Effector memory CD8-positive, alpha-beta T cell (primary cell): ENCODE results near the gene PKP2.
"Not testable (repeated sequence)": the region's sequence is repeated elsewhere in the genome, so short reads cannot be mapped to it uniquely, and the experiment has no call there.

Experiments
- ATAC-seq: fragments of 150-1000 bp; cut with Tn5 transposase; replicated peaks from 2 replicates; pipeline ENCODE4 v1.10.0; 2021; ENCODE audit warnings: mild to moderate bottlenecking, moderate library complexity
- DNase-seq, 3 experiments: peaks; one replicate each; pipeline ENCODE4 v3.0.0; 2021
- H3K27ac Mint-ChIP-seq, 2 donors: one replicate each; pipeline ENCODE4 v1.8.0; 2022; ENCODE audit warnings: mild to moderate bottlenecking in 2 of 2, mixed read lengths in 2 of 2, moderate library complexity in 2 of 2
- H3K27me3 Mint-ChIP-seq, 2 donors: one replicate each; pipeline ENCODE4 v1.8.0; 2022; ENCODE audit warnings: mixed read lengths in 2 of 2
- H3K36me3 Mint-ChIP-seq: one replicate; pipeline ENCODE4 v1.8.0; 2022; ENCODE audit warnings: mild to moderate bottlenecking, moderate library complexity, mixed read lengths; ENCODE audit not compliant: insufficient read depth
- H3K4me1 Mint-ChIP-seq, 2 donors: one replicate each; pipeline ENCODE4 v1.8.0; 2022; ENCODE audit warnings: low read depth in 2 of 2, mixed read lengths in 2 of 2
- H3K4me3 Mint-ChIP-seq, 2 donors: one replicate each; pipeline ENCODE4 v1.8.0; 2022; ENCODE audit warnings: mild to moderate bottlenecking in 2 of 2, mixed read lengths in 2 of 2, moderate library complexity in 2 of 2
- H3K9me3 Mint-ChIP-seq, 2 donors: one replicate each; pipeline ENCODE4 v1.8.0; 2022; ENCODE audit warnings: mixed read lengths in 2 of 2

The PKP2 gene

GRCh38 chr12:32891526-32891925, 5.1 kb downstream of the PKP2 start:
- H3K27ac Mint-ChIP-seq, result no peak overlapping the region
- no peak overlapping the region for H3K4me3 Mint-ChIP-seq
- H3K27me3 Mint-ChIP-seq, result peaks cover 36 to 59% of the 10 kb centered on the region in 2 donors
- no peaks in the 10 kb centered on the region for H3K36me3 Mint-ChIP-seq
- DNase-seq, result no peak
- peaks cover 7 to 11% of the 10 kb centered on the region in 2 donors for H3K4me1 Mint-ChIP-seq
- ATAC-seq, result no peak
- H3K9me3 Mint-ChIP-seq, result no peaks in the 10 kb centered on the region

- ATAC-seq, result no peak
- DNase-seq, result no peak
- Mint-ChIP-seq H3K27ac (no peak overlapping the region), H3K27me3 (peaks cover 17 to 36% of the 10 kb centered on the region in 2 donors), H3K36me3 (no peaks in the 10 kb centered on the region), H3K4me1 (no peaks in the 10 kb centered on the region), H3K9me3 (no peaks in the 10 kb centered on the region), H3K4me3 (no peak overlapping the region)
These were observed 7.4 kb downstream of the PKP2 start for GRCh38 chr12:32889011-32889760.

GRCh38 chr12:32887058-32887457, 9.5 kb downstream of the PKP2 start:
- ATAC-seq, result no peak
- H3K36me3 Mint-ChIP-seq, result no peaks in the 10 kb centered on the region
- H3K9me3 Mint-ChIP-seq, result no peaks in the 10 kb centered on the region
- H3K27ac Mint-ChIP-seq, result no peak overlapping the region
- no peaks in the 10 kb centered on the region for H3K4me1 Mint-ChIP-seq
- no peak for DNase-seq
- H3K4me3 Mint-ChIP-seq, result no peak overlapping the region
- H3K27me3 Mint-ChIP-seq, result peaks cover 5 to 21% of the 10 kb centered on the region in 2 donors

- ATAC-seq (no peak), DNase-seq (no peak)
- Mint-ChIP-seq H3K9me3 (no peaks in the 10 kb centered on the region), H3K36me3 (no peaks in the 10 kb centered on the region), H3K27ac (no peak overlapping the region), H3K4me1 (no peaks in the 10 kb centered on the region), H3K27me3 (peaks cover 0 to 16% of the 10 kb centered on the region in 2 donors), H3K4me3 (no peak overlapping the region)
These were observed 10.7 kb downstream of the PKP2 start for GRCh38 chr12:32885831-32886230.

- Mint-ChIP-seq H3K4me3 (no peak overlapping the region), H3K9me3 (no peaks in the 10 kb centered on the region), H3K27ac (no peak overlapping the region), H3K36me3 (no peaks in the 10 kb centered on the region), H3K4me1 (no peaks in the 10 kb centered on the region), H3K27me3 (peaks cover 0 to 15% of the 10 kb centered on the region in 2 donors)
- ATAC-seq (no peak), DNase-seq (no peak)
These were observed 11.6 kb downstream of the PKP2 start for GRCh38 chr12:32884962-32885361.

GRCh38 chr12:32881702-32882101, 14.9 kb downstream of the PKP2 start:
- no peaks in the 10 kb centered on the region for H3K27me3 Mint-ChIP-seq
- H3K9me3 Mint-ChIP-seq, result no peaks in the 10 kb centered on the region
- H3K27ac Mint-ChIP-seq, result no peak overlapping the region
- no peaks in the 10 kb centered on the region for H3K36me3 Mint-ChIP-seq
- no peak overlapping the region for H3K4me3 Mint-ChIP-seq
- no peaks in the 10 kb centered on the region for H3K4me1 Mint-ChIP-seq
- DNase-seq (no peak), ATAC-seq (no peak)

GRCh38 chr12:32881107-32881506, 15.5 kb downstream of the PKP2 start:
- no peaks in the 10 kb centered on the region for H3K36me3 Mint-ChIP-seq
- no peak for ATAC-seq
- no peak overlapping the region for H3K27ac Mint-ChIP-seq
- DNase-seq, result no peak
- no peaks in the 10 kb centered on the region for H3K27me3 Mint-ChIP-seq
- H3K4me1 Mint-ChIP-seq, result no peaks in the 10 kb centered on the region
- H3K9me3 Mint-ChIP-seq, result no peaks in the 10 kb centered on the region
- H3K4me3 Mint-ChIP-seq, result no peak overlapping the region

- DNase-seq, H3K27me3 Mint-ChIP-seq, ATAC-seq, H3K27ac Mint-ChIP-seq, H3K4me3 Mint-ChIP-seq, H3K9me3 Mint-ChIP-seq, H3K36me3 Mint-ChIP-seq, H3K4me1 Mint-ChIP-seq: not testable (repeated sequence)
These were observed 17.5 kb downstream of the PKP2 start for GRCh38 chr12:32879066-32879465.

- DNase-seq, result no peak
- no peak overlapping the region for H3K27ac Mint-ChIP-seq
- no peaks in the 10 kb centered on the region for H3K9me3 Mint-ChIP-seq
- no peak for ATAC-seq
- no peaks in the 10 kb centered on the region for H3K4me1 Mint-ChIP-seq
- no peaks in the 10 kb centered on the region for H3K36me3 Mint-ChIP-seq
- no peak overlapping the region for H3K4me3 Mint-ChIP-seq
- no peaks in the 10 kb centered on the region for H3K27me3 Mint-ChIP-seq
These were observed 18.7 kb downstream of the PKP2 start for GRCh38 chr12:32877601-32878459.

- H3K9me3 Mint-ChIP-seq, result no peaks in the 10 kb centered on the region
- no peak for DNase-seq
- no peaks in the 10 kb centered on the region for H3K4me1 Mint-ChIP-seq
- H3K36me3 Mint-ChIP-seq, result no peaks in the 10 kb centered on the region
- no peak overlapping the region for H3K27ac Mint-ChIP-seq
- no peaks in the 10 kb centered on the region for H3K27me3 Mint-ChIP-seq
- no peak for ATAC-seq
- no peak overlapping the region for H3K4me3 Mint-ChIP-seq
These were observed 20.6 kb downstream of the PKP2 start for GRCh38 chr12:32876004-32876403.

- H3K27me3 Mint-ChIP-seq, result no peaks in the 10 kb centered on the region
- H3K4me3 Mint-ChIP-seq, result no peak overlapping the region
- no peaks in the 10 kb centered on the region for H3K4me1 Mint-ChIP-seq
- no peaks in the 10 kb centered on the region for H3K36me3 Mint-ChIP-seq
- ATAC-seq (no peak), DNase-seq (no peak)
- no peaks in the 10 kb centered on the region for H3K9me3 Mint-ChIP-seq
- H3K27ac Mint-ChIP-seq, result no peak overlapping the region
These were observed 21.6 kb downstream of the PKP2 start for GRCh38 chr12:32874975-32875374.

- ATAC-seq, result no peak
- Mint-ChIP-seq H3K4me1 (no peaks in the 10 kb centered on the region), H3K4me3 (no peak overlapping the region), H3K36me3 (no peaks in the 10 kb centered on the region), H3K9me3 (no peaks in the 10 kb centered on the region), H3K27ac (no peak overlapping the region), H3K27me3 (no peaks in the 10 kb centered on the region)
- no peak for DNase-seq
These were observed 22.5 kb downstream of the PKP2 start for GRCh38 chr12:32874078-32874477.

- H3K36me3 Mint-ChIP-seq, DNase-seq, H3K4me1 Mint-ChIP-seq, H3K4me3 Mint-ChIP-seq, ATAC-seq, H3K27ac Mint-ChIP-seq, H3K27me3 Mint-ChIP-seq, H3K9me3 Mint-ChIP-seq: not testable (repeated sequence)
These were observed 24.2 kb downstream of the PKP2 start for GRCh38 chr12:32872416-32872815.

GRCh38 chr12:32870716-32871115, 25.9 kb downstream of the PKP2 start:
- DNase-seq (no peak), ATAC-seq (no peak)
- Mint-ChIP-seq H3K4me1 (no peaks in the 10 kb centered on the region), H3K36me3 (no peaks in the 10 kb centered on the region), H3K4me3 (no peak overlapping the region), H3K27ac (no peak overlapping the region), H3K9me3 (no peaks in the 10 kb centered on the region), H3K27me3 (no peaks in the 10 kb centered on the region)
